Astrocyte of the cerebellum (primary cell): ENCODE results near the gene OR10H5.

Experiments used
- DNase-seq: peaks from one replicate; pipeline ENCODE4 v3.0.0-alpha.2; 2011; ENCODE audit warnings: low read depth
- H3K4me3 ChIP-seq: 2 replicates; pipeline ENCODE4 v1.5.1; 2011; ENCODE audit warnings: mild to moderate bottlenecking, low read depth, low read length, moderate library complexity
- CTCF ChIP-seq: IDR thresholded peaks from 2 replicates; pipeline ENCODE4 v1.5.1; 2012; ENCODE audit warnings: low read length, low read depth, moderate library complexity, mild to moderate bottlenecking; ENCODE audit errors: missing control alignments
- in situ Hi-C: cut with HindIII; loops from 2 replicates; pipeline ENCODE4 v1.10.0; 2017; ENCODE audit warnings: low sequenced_read_pairs

Gene OR10H5

GRCh38 chr19:15810335-15810734, 22.9 kb downstream of the OR10H5 start:
- no peak overlapping the region for H3K4me3 ChIP-seq
- DNase-seq = no peak
- in situ Hi-C loops = no loop called here
- TF ChIP-seq CTCF = no peak

- in situ Hi-C loops = no loop called here
- no peak for TF ChIP-seq CTCF
- no peak overlapping the region for H3K4me3 ChIP-seq
- no peak for DNase-seq
These were observed 24.0 kb downstream of the OR10H5 start for GRCh38 chr19:15811476-15811875.

- no peak for TF ChIP-seq CTCF
- H3K4me3 ChIP-seq = no peak overlapping the region
- in situ Hi-C loops = no loop called here
- DNase-seq = no peak
These were observed 24.7 kb downstream of the OR10H5 start for GRCh38 chr19:15812060-15812722.

- in situ Hi-C loops = no loop called here
- DNase-seq = no peak
These were observed 26.5 kb downstream of the OR10H5 start for GRCh38 chr19:15813916-15814315.

GRCh38 chr19:15815306-15815705, 27.8 kb downstream of the OR10H5 start, which contains the start of gene OR10H1:
TSS of gene OR10H1 (minus strand) at chr19:15815664. CDS start at chr19:15808037, 7,627 bp downstream.
- H3K4me3 ChIP-seq = no peak within 1 kb of the TSS
- TF ChIP-seq CTCF = no peak
- in situ Hi-C loops = no loop called here
- DNase-seq = no peak

More at GRCh38 chr19:15813916-15814315, 26.5 kb downstream of the OR10H5 start:
- TF ChIP-seq CTCF = no peak
- H3K4me3 ChIP-seq = no peak overlapping the region

- DNase-seq = no peak
- in situ Hi-C loops = no loop called here
- H3K4me3 ChIP-seq = no peak overlapping the region
- no peak for TF ChIP-seq CTCF
These were observed 33.2 kb downstream of the OR10H5 start for GRCh38 chr19:15820646-15821045.
